Measurements from ENCODE around the gene CCNQ.

DNA sequence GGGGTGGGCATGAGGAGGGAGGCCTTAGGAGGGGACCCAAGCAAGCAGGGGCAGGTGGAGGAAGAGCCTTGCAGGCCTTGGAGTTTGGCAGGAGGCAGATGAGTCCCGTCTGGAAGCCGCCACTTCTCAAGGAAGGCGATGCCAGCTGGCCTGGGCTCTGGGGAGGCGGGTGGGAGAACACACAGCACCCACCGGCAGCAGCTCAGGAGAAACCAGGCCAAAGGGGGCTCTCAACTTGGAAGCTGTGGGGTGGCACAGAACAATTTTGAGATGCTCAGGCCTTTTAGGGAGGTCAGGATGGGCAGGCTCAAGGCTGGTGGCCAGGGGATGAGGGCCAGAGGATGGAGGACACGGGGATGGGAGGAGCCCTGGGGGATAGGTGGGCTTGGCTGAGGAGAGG, 36.4 kb upstream of the CCNQ start:
- no peak for TF ChIP-seq GATA2 (IDR thresholded peaks at IDR 0.05; ENCODE audit: low read depth, low read length)
- no peak for TF ChIP-seq GATA3 (IDR thresholded peaks at IDR 0.05; ENCODE audit: low read depth, low read length)
